Measurements from ENCODE around the gene PPP4C. TPM values are rescaled to one million over a fixed set of nuclear protein-coding genes. Genes with fewer than 3 reads are reported as not detected.

The PPP4C gene
- total RNA-seq, 1 experiment from 2014 or later: 165 TPM

DNA sequence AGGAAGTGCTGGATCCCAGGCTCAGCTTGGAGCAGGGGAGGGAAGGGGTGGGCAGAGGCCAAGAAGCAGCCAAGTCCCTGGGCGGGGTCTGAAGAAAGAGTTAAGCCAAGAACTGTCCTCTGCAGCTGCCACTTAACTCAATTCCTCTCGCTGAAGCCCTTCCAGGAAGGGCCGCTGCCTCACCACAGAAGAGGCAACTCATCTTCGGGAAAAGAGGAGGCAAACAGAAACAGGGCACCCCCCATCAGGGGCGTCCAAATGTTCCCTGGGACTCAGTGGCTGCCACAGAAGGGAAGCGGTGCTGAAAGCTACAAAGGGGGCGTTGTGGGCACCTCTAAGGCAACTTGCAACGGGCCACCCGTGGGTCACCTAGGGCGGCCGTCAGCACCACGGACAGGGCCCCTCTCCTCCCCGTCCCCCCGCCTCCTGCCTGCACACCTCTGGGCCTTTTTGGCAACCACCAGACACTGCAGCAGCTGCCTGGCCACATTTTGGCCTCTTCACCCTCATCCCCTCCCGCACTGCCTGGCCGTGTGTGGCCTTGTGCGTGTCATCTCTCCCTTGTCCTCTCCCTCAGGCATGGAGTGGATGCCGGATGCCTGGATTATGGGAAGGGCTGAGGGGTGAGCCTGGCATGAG lies 47.2 kb upstream of the PPP4C start:
- ChIA-PET RAD21 (ENCODE audit: low non-redundant PET in 1 of 2, low total read pairs in 2 of 2, uncharacterized antibody in 2 of 2, unreplicated experiment in 2 of 2) (no interaction called here), POLR2A (no interaction called here), CTCF (no interaction called here)
- Histone ChIP-seq H3K27ac (ENCODE audit: low read depth, low read length) (no peak overlapping the region), H3K79me2 (ENCODE audit: insufficient read depth, low read length) (no peaks in the 10 kb centered on the region), H3K9me2 (ENCODE audit: insufficient read depth) (no peaks in the 10 kb centered on the region), H2AFZ (ENCODE audit: low read depth, low read length, poor library complexity, severe bottlenecking) (no peak overlapping the region), H3K4me1 (ENCODE audit: control insufficient read depth in 1 of 2, insufficient read depth in 2 of 2, low read length in 2 of 2) (peaks cover 0 to 5% of the 10 kb centered on the region in 2 experiments; a peak in 2 of 4 replicates), H3K4me2 (ENCODE audit: low read length) (no peak overlapping the region), H3K9ac (ENCODE audit: low read length) (no peak overlapping the region), H3K27me3 (ENCODE audit: insufficient read depth, low read length) (no peaks in the 10 kb centered on the region), H3K4me3 (replicated peaks in 1 of 2; ENCODE audit: low read depth in 1 of 2, low read length in 2 of 2) (no peak overlapping the region), H3K9me3 (ENCODE audit: control insufficient read depth in 1 of 2, insufficient read depth in 1 of 2, low read depth in 1 of 2, low read length in 2 of 2) (no peaks in the 10 kb centered on the region), H4K20me1 (ENCODE audit: insufficient read depth) (no peaks in the 10 kb centered on the region), H3K36me3 (ENCODE audit: control insufficient read depth in 1 of 2, insufficient read depth in 2 of 2, low read length in 2 of 2) (no peaks in the 10 kb centered on the region)
- TF ChIP-seq CEBPB (IDR thresholded peaks at IDR 0.05; ENCODE audit: low read depth): no peak
- TF ChIP-seq, protein P1, sequence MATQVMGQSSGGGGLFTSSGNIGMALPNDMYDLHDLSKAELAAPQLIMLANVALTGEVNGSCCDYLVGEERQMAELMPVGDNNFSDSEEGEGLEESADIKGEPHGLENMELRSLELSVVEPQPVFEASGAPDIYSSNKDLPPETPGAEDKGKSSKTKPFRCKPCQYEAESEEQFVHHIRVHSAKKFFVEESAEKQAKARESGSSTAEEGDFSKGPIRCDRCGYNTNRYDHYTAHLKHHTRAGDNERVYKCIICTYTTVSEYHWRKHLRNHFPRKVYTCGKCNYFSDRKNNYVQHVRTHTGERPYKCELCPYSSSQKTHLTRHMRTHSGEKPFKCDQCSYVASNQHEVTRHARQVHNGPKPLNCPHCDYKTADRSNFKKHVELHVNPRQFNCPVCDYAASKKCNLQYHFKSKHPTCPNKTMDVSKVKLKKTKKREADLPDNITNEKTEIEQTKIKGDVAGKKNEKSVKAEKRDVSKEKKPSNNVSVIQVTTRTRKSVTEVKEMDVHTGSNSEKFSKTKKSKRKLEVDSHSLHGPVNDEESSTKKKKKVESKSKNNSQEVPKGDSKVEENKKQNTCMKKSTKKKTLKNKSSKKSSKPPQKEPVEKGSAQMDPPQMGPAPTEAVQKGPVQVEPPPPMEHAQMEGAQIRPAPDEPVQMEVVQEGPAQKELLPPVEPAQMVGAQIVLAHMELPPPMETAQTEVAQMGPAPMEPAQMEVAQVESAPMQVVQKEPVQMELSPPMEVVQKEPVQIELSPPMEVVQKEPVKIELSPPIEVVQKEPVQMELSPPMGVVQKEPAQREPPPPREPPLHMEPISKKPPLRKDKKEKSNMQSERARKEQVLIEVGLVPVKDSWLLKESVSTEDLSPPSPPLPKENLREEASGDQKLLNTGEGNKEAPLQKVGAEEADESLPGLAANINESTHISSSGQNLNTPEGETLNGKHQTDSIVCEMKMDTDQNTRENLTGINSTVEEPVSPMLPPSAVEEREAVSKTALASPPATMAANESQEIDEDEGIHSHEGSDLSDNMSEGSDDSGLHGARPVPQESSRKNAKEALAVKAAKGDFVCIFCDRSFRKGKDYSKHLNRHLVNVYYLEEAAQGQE (IDR thresholded peaks at IDR 0.05; ENCODE audit: low read depth): peak; percentile 83
- TF ChIP-seq, protein P2, sequence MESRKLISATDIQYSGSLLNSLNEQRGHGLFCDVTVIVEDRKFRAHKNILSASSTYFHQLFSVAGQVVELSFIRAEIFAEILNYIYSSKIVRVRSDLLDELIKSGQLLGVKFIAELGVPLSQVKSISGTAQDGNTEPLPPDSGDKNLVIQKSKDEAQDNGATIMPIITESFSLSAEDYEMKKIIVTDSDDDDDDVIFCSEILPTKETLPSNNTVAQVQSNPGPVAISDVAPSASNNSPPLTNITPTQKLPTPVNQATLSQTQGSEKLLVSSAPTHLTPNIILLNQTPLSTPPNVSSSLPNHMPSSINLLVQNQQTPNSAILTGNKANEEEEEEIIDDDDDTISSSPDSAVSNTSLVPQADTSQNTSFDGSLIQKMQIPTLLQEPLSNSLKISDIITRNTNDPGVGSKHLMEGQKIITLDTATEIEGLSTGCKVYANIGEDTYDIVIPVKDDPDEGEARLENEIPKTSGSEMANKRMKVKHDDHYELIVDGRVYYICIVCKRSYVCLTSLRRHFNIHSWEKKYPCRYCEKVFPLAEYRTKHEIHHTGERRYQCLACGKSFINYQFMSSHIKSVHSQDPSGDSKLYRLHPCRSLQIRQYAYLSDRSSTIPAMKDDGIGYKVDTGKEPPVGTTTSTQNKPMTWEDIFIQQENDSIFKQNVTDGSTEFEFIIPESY (IDR thresholded peaks at IDR 0.05; ENCODE audit: extremely low read depth, insufficient replicate concordance, low read length): no peak
- BruUV-seq (replicated peaks): no TSS peak
- intact Hi-C loops (cut with micrococcal nuclease): loop anchor here (10.0 kb wide), 1 partner anchor 914 kb away; no protein-coding TSS in a partner anchor
- ATAC-seq: peak; percentile 45
- no peak for DNase-seq (ENCODE audit: low read depth, low spot score)
